22Rv1 (cell line): ENCODE measurements around the gene MCTS1.

Source experiments
- H3K27ac ChIP-seq: fragments of 450-650 bp; 2 replicates; pipeline ENCODE4 v1.5.1; 2017
- ZFX ChIP-seq: fragments of 450-650 bp; IDR thresholded peaks from 2 replicates; pipeline ENCODE4 v1.6.1; 2017; ENCODE audit warnings: antibody characterized with exemption, borderline replicate concordance
- TF ChIP-seq, protein P1 (sequence below): fragments of 450-650 bp; IDR thresholded peaks from 2 replicates; pipeline ENCODE4 v1.5.1; 2017; ENCODE audit warnings: mild to moderate bottlenecking

The MCTS1 gene

DNA sequence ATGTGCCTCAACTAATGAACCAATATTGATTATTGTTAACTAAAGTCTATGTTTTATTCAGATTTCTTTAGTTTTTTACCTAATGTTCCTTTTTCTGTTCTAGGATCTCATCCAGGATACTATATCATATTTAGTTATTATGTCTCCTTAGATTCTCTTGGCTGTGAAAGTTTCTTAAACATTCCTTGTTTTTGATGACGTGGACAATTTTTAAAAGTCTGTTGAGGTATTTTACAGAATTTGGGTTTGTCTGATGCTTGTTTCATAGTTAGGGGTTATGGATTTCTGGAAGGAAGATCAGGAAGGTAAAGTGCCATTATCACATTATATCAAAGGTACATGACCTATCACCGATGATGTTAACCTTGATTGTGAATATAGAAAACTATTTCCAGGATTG, 18.2 kb upstream of the MCTS1 start:
- H3K27ac ChIP-seq, result no peak overlapping the region
- no peak for TF ChIP-seq ZFX
- TF ChIP-seq, protein P1, sequence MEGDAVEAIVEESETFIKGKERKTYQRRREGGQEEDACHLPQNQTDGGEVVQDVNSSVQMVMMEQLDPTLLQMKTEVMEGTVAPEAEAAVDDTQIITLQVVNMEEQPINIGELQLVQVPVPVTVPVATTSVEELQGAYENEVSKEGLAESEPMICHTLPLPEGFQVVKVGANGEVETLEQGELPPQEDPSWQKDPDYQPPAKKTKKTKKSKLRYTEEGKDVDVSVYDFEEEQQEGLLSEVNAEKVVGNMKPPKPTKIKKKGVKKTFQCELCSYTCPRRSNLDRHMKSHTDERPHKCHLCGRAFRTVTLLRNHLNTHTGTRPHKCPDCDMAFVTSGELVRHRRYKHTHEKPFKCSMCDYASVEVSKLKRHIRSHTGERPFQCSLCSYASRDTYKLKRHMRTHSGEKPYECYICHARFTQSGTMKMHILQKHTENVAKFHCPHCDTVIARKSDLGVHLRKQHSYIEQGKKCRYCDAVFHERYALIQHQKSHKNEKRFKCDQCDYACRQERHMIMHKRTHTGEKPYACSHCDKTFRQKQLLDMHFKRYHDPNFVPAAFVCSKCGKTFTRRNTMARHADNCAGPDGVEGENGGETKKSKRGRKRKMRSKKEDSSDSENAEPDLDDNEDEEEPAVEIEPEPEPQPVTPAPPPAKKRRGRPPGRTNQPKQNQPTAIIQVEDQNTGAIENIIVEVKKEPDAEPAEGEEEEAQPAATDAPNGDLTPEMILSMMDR, result no peak

DNA sequence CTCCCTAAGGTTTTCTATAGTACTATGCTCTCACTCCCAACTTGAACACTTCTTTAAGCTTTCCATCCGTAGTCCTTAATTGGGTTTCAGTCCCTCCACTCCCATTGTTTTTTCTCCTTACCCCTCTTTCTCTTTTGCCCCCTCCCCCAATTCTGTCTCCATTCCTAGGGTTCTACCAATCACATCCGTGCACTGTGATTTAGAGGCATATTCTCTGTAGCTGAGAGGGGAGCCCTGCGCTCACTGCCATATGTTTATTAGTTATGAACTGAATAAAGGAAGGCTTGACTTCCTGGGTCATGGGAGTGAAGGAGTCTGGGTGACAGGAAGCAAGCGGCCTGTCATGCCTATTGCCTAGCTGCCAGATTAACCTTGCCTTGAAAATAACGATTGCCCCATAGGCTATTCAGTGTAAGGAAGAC, 471 bp downstream of the MCTS1 start:
- TF ChIP-seq ZFX, result no peak
- TF ChIP-seq, protein P1, result no peak
- peak overlapping the region; percentile 92 for H3K27ac ChIP-seq

DNA sequence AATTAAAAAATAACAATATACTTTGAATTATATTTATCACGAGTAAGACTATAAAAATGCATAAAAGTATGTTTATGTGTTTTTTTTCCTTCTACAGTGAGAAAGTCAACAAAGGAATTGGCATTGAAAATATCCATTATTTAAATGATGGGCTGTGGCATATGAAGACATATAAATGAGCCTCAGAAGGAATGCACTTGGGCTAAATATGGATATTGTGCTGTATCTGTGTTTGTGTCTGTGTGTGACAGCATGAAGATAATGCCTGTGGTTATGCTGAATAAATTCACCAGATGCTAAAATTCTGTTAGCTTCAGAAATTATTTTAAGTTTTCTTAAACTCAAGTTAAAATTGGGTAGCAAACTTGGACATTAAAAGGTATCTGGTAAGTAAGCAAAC, 8.2 kb downstream of the MCTS1 start:
- no peak overlapping the region for H3K27ac ChIP-seq
- TF ChIP-seq ZFX, result no peak
- TF ChIP-seq, protein P1, result no peak

DNA sequence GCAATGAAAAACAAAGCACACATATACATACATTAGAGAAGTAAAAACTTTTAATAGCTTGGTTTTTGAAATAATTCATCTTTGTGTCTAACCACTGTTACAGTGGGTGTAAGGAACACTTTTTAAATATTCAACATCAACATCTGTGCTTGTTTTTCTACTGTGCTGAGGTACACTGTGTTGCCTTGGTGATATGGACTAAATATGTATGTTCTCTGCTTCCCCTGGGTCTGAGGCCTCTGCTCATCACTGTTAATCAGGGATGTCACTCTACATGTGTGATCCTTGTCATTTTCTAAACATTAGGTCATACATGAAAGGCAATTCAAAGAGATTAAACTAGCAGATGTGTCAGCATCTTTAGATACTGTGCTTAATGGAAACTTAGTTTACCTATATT, 10.9 kb downstream of the MCTS1 start:
- TF ChIP-seq, protein P1, result no peak
- no peak for TF ChIP-seq ZFX
- H3K27ac ChIP-seq, result no peak overlapping the region

DNA sequence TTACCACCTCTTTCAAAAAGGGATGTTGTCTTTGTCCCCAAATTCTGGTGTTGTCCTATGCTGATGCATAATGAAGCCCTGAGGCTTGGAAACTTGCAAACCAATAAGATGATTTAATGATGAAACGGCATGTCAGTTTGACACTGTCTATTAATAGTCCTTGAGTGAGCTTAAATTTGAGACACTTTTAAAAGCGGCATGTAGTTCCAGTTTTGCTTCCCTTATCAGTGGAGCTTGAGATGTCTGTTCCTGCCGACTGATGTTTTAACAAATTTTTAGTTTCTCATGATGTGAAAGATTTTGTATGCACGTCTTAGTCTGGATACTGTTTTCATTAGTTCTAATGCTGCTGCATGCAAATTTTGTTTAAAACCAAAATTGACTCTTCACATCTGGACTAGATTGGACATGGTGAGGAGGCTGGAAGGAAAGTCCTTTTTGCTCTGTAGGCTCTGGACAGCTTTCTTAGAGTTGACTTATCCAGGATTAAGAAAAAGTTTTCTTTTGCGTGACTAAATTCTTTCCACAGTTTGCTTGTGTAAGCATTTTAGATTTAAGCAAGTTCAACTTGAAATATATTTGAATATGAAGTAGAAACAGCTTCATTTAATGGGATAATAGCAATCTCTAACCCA, 14.2 kb downstream of the MCTS1 start:
- H3K27ac ChIP-seq, result no peak overlapping the region
- TF ChIP-seq, protein P1, result no peak
- TF ChIP-seq ZFX, result no peak

DNA sequence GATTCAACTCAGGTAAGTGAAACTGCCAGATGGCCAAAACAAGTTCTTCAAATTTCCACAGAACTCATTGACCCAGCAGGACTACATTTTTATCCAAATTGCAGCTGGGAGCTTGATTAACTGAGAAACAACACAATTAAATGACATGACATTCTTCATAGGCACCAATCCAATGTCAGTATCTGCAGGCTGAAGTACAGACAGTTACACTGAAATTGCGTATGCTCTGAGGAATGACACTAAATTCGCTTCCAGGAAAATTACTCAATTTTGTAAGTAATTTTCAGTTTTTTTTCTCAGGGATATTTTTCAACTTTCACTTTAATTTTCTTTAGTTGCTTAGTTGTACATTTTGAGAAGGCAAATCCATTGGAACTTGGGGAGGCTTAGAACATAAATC, 21.5 kb downstream of the MCTS1 start:
- no peak overlapping the region for H3K27ac ChIP-seq
- TF ChIP-seq, protein P1, result no peak
- no peak for TF ChIP-seq ZFX

DNA sequence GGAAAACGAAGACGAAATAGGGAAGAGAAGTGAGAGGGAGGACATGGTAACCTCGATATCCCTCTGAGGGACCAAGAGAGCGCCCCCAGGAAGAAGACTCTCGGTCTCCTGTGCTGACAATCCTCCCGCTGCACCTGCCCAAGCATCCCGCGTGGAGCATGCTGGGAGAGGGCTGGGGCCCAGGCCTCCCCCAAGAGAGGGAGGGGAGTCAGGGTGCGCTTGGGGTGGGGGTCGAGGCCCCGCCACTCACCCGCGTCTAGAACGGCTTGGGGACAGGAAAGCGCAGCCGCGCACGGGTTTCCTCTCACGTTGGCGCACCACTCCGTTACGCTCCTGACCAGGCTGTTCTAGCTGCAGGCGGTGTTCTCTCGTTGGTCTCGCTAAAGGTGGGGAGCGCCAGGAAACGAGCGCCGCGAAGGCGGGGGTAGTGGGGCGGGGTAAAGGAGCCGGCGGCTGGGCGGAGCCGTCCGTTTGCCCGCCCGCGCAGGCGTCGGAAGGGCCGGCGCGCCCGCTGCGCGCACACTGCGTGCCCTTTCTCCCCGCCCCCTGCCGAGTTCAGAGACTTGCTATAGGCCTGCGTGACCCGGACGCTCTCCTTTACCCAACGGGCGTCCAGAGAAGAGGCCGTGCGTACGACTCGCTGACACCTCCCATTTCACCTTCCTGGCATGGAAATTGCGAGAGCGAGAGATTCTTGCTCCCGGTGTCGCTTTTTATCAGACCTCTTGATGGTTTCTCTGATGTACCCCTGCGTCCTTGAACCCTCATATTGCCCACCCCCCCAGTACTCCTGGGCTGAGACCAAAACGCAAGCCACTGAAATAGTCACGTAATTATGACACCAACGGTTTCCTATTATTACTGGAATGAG, 26.0 kb downstream of the MCTS1 start, which contains the start of gene C1GALT1C1:
Gene C1GALT1C1 (minus strand): TSS at position 388 of the 871 bp plus-strand sequence. CDS start 2,888 bp downstream, outside the sequence.
- H3K27ac ChIP-seq, result peak within 1 kb of the TSS; percentile 69
- TF ChIP-seq ZFX, result no peak
- TF ChIP-seq, protein P1, result 0 out of 2 replicates have a peak, but pooled peaks have one; percentile 2
